Testis (tissue), 3 donors: Measurements from ENCODE around the gene MKX. TPM values are rescaled to one million over a fixed set of nuclear protein-coding genes. Genes with fewer than 3 reads are reported as not detected.

Experiments used
- DNase-seq: peaks from one replicate; pipeline ENCODE4 v3.0.0-alpha.2; 2019
- H3K27ac ChIP-seq, 2 donors: fragments of 200-600 bp; sonication (generic); one replicate each; pipeline ENCODE4 v1.5.1; 2019
- H3K27me3 ChIP-seq: fragments of 200-600 bp; sonication (generic); one replicate; pipeline ENCODE4 v1.5.1; 2019
- H3K36me3 ChIP-seq: fragments of 200-600 bp; sonication (generic); one replicate; pipeline ENCODE4 v1.5.1; 2017; ENCODE audit warnings: low read depth; ENCODE audit errors: missing control alignments
- H3K4me1 ChIP-seq: fragments of 200-600 bp; sonication (generic); one replicate; pipeline ENCODE4 v1.5.1; 2019
- H3K4me3 ChIP-seq, 2 donors: fragments of 200-600 bp; sonication (generic); one replicate each; pipeline ENCODE4 v1.5.1; 2017 to 2019
- H3K9me3 ChIP-seq: fragments of 200-600 bp; sonication (generic); one replicate; pipeline ENCODE4 v1.5.1; 2017
- CTCF ChIP-seq, 3 experiments: fragments of 450-650 bp in 2 of 3; fragments of 200-600 bp in 1 of 3; sonication (generic) in 1 of 3; IDR thresholded peaks; one replicate each; pipeline ENCODE4 v1.5.1; 2016 to 2019; ENCODE audit warnings: antibody characterized with exemption in 3 of 3, mild to moderate bottlenecking in 2 of 3, moderate library complexity in 1 of 3
- POLR2A ChIP-seq: fragments of 450-650 bp; IDR thresholded peaks from one replicate; pipeline ENCODE4 v1.6.1; 2017; ENCODE audit warnings: antibody characterized with exemption, mild to moderate bottlenecking, moderate library complexity
- WGBS, 2 donors: methylation state at CpG; one replicate each; pipeline ENCODE4 v1.1.5; 2018; 5-methylcytosine and 5-hydroxymethylcytosine counted together
- intact Hi-C: fragments of 100-400 bp; cut with DNase I; formaldehyde crosslinking; loops from one replicate; pipeline ENCODE4 v1.15.1; 2023; ENCODE audit warnings: low total_unique reads
- polyA plus RNA-seq: library from polyadenylated mRNA; stranded (reverse); fragments of 350-450 nt; fragmentation: Illumina TruSeq; extraction: RNeasy Lipid Tissue Mini Kit (QIAGEN cat#74804); gene quantifications from one replicate; pipeline ENCODE4 v1.2.3, GENCODE V29; 2014; ENCODE audit warnings: low read depth, low replicate concordance; ENCODE audit not compliant: insufficient read depth
- total RNA-seq, 2 donors: library from RNA; depleted of rRNA; stranded (reverse); fragments of >200 nt; gene quantifications; one replicate each; pipeline ENCODE4 v1.2.3, GENCODE V29; 2016

The MKX gene
- total and polyA plus RNA-seq, 3 donors from 2014 or later = 1.1 to 4.2 (median 1.7) TPM

- no peak overlapping the region for H3K27ac ChIP-seq
- no peak overlapping the region for H3K4me3 ChIP-seq
- no peaks in the 10 kb centered on the region for H3K36me3 ChIP-seq
- intact Hi-C loops = no loop called here
- TF ChIP-seq POLR2A (no peak), CTCF (IDR thresholded peaks at IDR 0.05) (no peak)
- H3K27me3 ChIP-seq = no peaks in the 10 kb centered on the region
- no peak for DNase-seq
- no peaks in the 10 kb centered on the region for H3K4me1 ChIP-seq
- no peaks in the 10 kb centered on the region for H3K9me3 ChIP-seq
These were observed 82.0 kb downstream of the MKX start for GRCh38 chr10:27663621-27664020.

GRCh38 chr10:27661514-27662286, 83.9 kb downstream of the MKX start:
- 77 to 84% methylated on average over 3 of the region's 3 CpGs for WGBS, 2 donors
- Histone ChIP-seq H3K9me3 (no peaks in the 10 kb centered on the region), H3K36me3 (no peaks in the 10 kb centered on the region), H3K27me3 (no peaks in the 10 kb centered on the region), H3K4me1 (no peaks in the 10 kb centered on the region), H3K4me3 (no peak overlapping the region), H3K27ac (no peak overlapping the region)
- intact Hi-C loops = no loop called here
- no peak for DNase-seq
- TF ChIP-seq CTCF (IDR thresholded peaks at IDR 0.05) (no peak), POLR2A (no peak)

DNA sequence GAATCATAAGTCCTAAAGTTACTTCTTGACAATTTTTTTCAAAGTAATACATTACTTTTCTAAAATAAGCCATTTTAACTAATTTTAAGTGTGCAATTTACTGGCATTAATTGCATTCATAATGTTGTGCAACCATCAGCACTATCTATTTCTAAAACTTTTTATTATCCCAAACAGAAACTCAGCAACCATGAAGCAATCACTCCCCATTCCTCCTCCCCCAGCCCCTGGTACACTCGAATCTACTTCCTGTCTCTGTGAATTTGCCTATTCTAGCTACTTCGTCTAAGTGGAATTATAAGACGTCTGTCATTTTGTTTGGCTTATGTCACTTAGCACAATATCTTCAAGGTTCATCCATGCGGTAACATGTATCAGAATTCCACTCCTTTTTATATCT, 84.9 kb downstream of the MKX start:
- Histone ChIP-seq H3K27me3 (no peaks in the 10 kb centered on the region), H3K4me3 (no peak overlapping the region), H3K36me3 (no peaks in the 10 kb centered on the region), H3K4me1 (no peaks in the 10 kb centered on the region), H3K9me3 (no peaks in the 10 kb centered on the region), H3K27ac (no peak overlapping the region)
- intact Hi-C loops = no loop called here
- DNase-seq = no peak
- TF ChIP-seq CTCF (IDR thresholded peaks at IDR 0.05) = no peak
- no peak for TF ChIP-seq POLR2A
- 72 to 75% methylated on average over 4 of the region's 4 CpGs for WGBS, 2 donors

- no peak for DNase-seq
- H3K36me3 ChIP-seq = no peaks in the 10 kb centered on the region
- intact Hi-C loops = no loop called here
- no peak overlapping the region for H3K4me3 ChIP-seq
- no peak for TF ChIP-seq CTCF (IDR thresholded peaks at IDR 0.05)
- TF ChIP-seq POLR2A = no peak
- no peaks in the 10 kb centered on the region for H3K27me3 ChIP-seq
- H3K27ac ChIP-seq = no peak overlapping the region
- H3K4me1 ChIP-seq = no peaks in the 10 kb centered on the region
- WGBS, 2 donors = 84% methylated on average over 11 of the region's 11 CpGs
- no peaks in the 10 kb centered on the region for H3K9me3 ChIP-seq
These were observed 85.4 kb downstream of the MKX start for GRCh38 chr10:27660268-27660667.

DNA sequence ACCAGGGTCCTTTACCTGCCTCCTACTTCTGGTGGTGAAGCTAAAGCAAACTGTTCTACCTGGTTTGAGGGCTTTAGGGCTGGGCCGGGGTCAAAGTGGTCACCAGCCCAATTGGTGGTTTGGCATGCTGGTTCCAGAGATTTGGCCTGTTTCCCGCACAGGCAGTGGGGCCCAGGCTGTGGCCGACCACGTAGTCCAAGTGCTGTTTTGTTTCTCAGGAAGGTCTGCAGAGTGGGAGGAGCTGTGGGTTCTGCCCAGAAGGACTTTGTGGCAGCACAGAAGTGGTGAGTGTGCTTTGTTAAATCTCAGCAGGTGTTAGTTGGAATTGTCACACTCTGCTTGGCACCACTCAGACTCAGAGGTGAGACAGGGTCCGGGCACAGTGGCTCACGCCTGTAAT, 85.8 kb downstream of the MKX start:
- H3K27ac ChIP-seq = no peak overlapping the region
- DNase-seq = no peak
- no peaks in the 10 kb centered on the region for H3K27me3 ChIP-seq
- H3K4me3 ChIP-seq = no peak overlapping the region
- intact Hi-C loops = loop anchor here (10.0 kb wide), 1 partner anchor 105 kb away; no protein-coding TSS in a partner anchor
- no peaks in the 10 kb centered on the region for H3K36me3 ChIP-seq
- H3K9me3 ChIP-seq = no peaks in the 10 kb centered on the region
- TF ChIP-seq CTCF (IDR thresholded peaks at IDR 0.05) (no peak), POLR2A (no peak)
- 88 to 100% methylated on average over 3 to 6 of the region's 6 CpGs for WGBS, 2 donors
- no peaks in the 10 kb centered on the region for H3K4me1 ChIP-seq
